ENCODE results near the gene UBL3. TPM values are rescaled to one million over a fixed set of nuclear protein-coding genes. Genes with fewer than 3 reads are reported as not detected.

UBL3 gene
- total RNA-seq, 3 donors from 2014 or later (not counting 1 experiment from before 2014, with no cell fraction given) = 29.6 to 36.0 (median 31.5) TPM

GRCh38 chr13:29856426-29856825 is 6.0 kb upstream of the UBL3 start:
- Mint-ChIP-seq H3K27me3 (ENCODE audit: low read depth in 2 of 2) (peaks cover 11 to 12% of the 10 kb centered on the region in 2 donors), H3K4me1 (no peaks in the 10 kb centered on the region), H3K4me3 (no peak overlapping the region), H3K27ac (no peak overlapping the region), H3K9me3 (no peaks in the 10 kb centered on the region), H3K36me3 (no peaks in the 10 kb centered on the region)
- no peaks in the 10 kb centered on the region for H3K36me3 ChIP-seq (ENCODE audit: control insufficient read depth, insufficient read depth, low read length)
- no peak overlapping the region for H3K4me3 ChIP-seq (ENCODE audit: low read length)
- intact Hi-C loops (cut with micrococcal nuclease) = no loop called here
- DNase-seq (no peak), ATAC-seq (no peak)
- WGBS (ENCODE audit: insufficient coverage) = no CpG with 5 or more reads among the region's 2 CpGs
- no peak overlapping the region for H3K27ac ChIP-seq (ENCODE audit: low read length)
- H3K27me3 ChIP-seq (ENCODE audit: control insufficient read depth, insufficient read depth, low read length) = no peaks in the 10 kb centered on the region
- H3K9me3 ChIP-seq (ENCODE audit: control insufficient read depth, insufficient read depth, low read length) = no peaks in the 10 kb centered on the region
- TF ChIP-seq CTCF (IDR thresholded peaks at IDR 0.05) = no peak
- no peaks in the 10 kb centered on the region for H3K4me1 ChIP-seq (ENCODE audit: control insufficient read depth, insufficient read depth, low read length)

- H3K27me3 ChIP-seq (ENCODE audit: control insufficient read depth, insufficient read depth, low read length) = no peaks in the 10 kb centered on the region
- Mint-ChIP-seq H3K4me3 (no peak overlapping the region), H3K4me1 (peaks cover under 1 to 3% of the 10 kb centered on the region in 2 donors), H3K9me3 (no peaks in the 10 kb centered on the region), H3K36me3 (no peaks in the 10 kb centered on the region), H3K27ac (no peak overlapping the region), H3K27me3 (ENCODE audit: low read depth in 2 of 2) (peaks cover 9 to 12% of the 10 kb centered on the region in 2 donors)
- no peaks in the 10 kb centered on the region for H3K36me3 ChIP-seq (ENCODE audit: control insufficient read depth, insufficient read depth, low read length)
- H3K4me1 ChIP-seq (ENCODE audit: control insufficient read depth, insufficient read depth, low read length) = no peaks in the 10 kb centered on the region
- intact Hi-C loops (cut with micrococcal nuclease) = no loop called here
- H3K4me3 ChIP-seq (ENCODE audit: low read length) = no peak overlapping the region
- H3K27ac ChIP-seq (ENCODE audit: low read length) = no peak overlapping the region
- no peak for TF ChIP-seq CTCF (IDR thresholded peaks at IDR 0.05)
- DNase-seq = no peak
- H3K9me3 ChIP-seq (ENCODE audit: control insufficient read depth, insufficient read depth, low read length) = no peaks in the 10 kb centered on the region
- no peak for ATAC-seq
- 77% methylated on average over 4 of the region's 4 CpGs for WGBS (ENCODE audit: insufficient coverage)
These were observed 5.4 kb upstream of the UBL3 start for GRCh38 chr13:29855784-29856183.

GRCh38 chr13:29855009-29855408 is 4.6 kb upstream of the UBL3 start:
- no peak for DNase-seq
- Mint-ChIP-seq H3K9me3 (no peaks in the 10 kb centered on the region), H3K27ac (no peak overlapping the region), H3K4me1 (peaks cover 7 to 8% of the 10 kb centered on the region in 2 donors), H3K4me3 (no peak overlapping the region), H3K27me3 (ENCODE audit: low read depth in 2 of 2) (peaks cover 9 to 12% of the 10 kb centered on the region in 2 donors), H3K36me3 (no peaks in the 10 kb centered on the region)
- no peaks in the 10 kb centered on the region for H3K9me3 ChIP-seq (ENCODE audit: control insufficient read depth, insufficient read depth, low read length)
- no peak for TF ChIP-seq CTCF (IDR thresholded peaks at IDR 0.05)
- no peak overlapping the region for H3K27ac ChIP-seq (ENCODE audit: low read length)
- WGBS (ENCODE audit: insufficient coverage) = 89% methylated on average over 4 of the region's 4 CpGs
- H3K27me3 ChIP-seq (ENCODE audit: control insufficient read depth, insufficient read depth, low read length) = no peaks in the 10 kb centered on the region
- H3K4me3 ChIP-seq (ENCODE audit: low read length) = no peak overlapping the region
- H3K4me1 ChIP-seq (ENCODE audit: control insufficient read depth, insufficient read depth, low read length) = no peaks in the 10 kb centered on the region
- no peak for ATAC-seq
- no peaks in the 10 kb centered on the region for H3K36me3 ChIP-seq (ENCODE audit: control insufficient read depth, insufficient read depth, low read length)
- intact Hi-C loops (cut with micrococcal nuclease) = no loop called here

GRCh38 chr13:29853131-29853530 is 2.7 kb upstream of the UBL3 start:
- H3K27ac ChIP-seq (ENCODE audit: low read length) = no peak overlapping the region
- Mint-ChIP-seq H3K27ac (no peak overlapping the region), H3K4me1 (peaks cover 20 to 22% of the 10 kb centered on the region in 2 donors)

More at GRCh38 chr13:29853131-29853530, 2.7 kb upstream of the UBL3 start:
- Mint-ChIP-seq H3K27me3 (ENCODE audit: low read depth in 2 of 2) (peaks cover 7 to 8% of the 10 kb centered on the region in 2 donors), H3K36me3 (no peaks in the 10 kb centered on the region), H3K9me3 (no peaks in the 10 kb centered on the region), H3K4me3 (no peak overlapping the region)
- H3K4me1 ChIP-seq (ENCODE audit: control insufficient read depth, insufficient read depth, low read length) = no peaks in the 10 kb centered on the region
- TF ChIP-seq CTCF (IDR thresholded peaks at IDR 0.05) = no peak
- intact Hi-C loops (cut with micrococcal nuclease) = no loop called here
- no peaks in the 10 kb centered on the region for H3K9me3 ChIP-seq (ENCODE audit: control insufficient read depth, insufficient read depth, low read length)
- WGBS (ENCODE audit: insufficient coverage) = 55% methylated on average over 1 of the region's 2 CpGs
- ATAC-seq = no peak
- no peaks in the 10 kb centered on the region for H3K36me3 ChIP-seq (ENCODE audit: control insufficient read depth, insufficient read depth, low read length)
- no peak for DNase-seq
- no peak overlapping the region for H3K4me3 ChIP-seq (ENCODE audit: low read length)
- no peaks in the 10 kb centered on the region for H3K27me3 ChIP-seq (ENCODE audit: control insufficient read depth, insufficient read depth, low read length)

All from natural killer cell (primary cell).